ENCODE measurements around the gene PKP3.

Gene PKP3

DNA sequence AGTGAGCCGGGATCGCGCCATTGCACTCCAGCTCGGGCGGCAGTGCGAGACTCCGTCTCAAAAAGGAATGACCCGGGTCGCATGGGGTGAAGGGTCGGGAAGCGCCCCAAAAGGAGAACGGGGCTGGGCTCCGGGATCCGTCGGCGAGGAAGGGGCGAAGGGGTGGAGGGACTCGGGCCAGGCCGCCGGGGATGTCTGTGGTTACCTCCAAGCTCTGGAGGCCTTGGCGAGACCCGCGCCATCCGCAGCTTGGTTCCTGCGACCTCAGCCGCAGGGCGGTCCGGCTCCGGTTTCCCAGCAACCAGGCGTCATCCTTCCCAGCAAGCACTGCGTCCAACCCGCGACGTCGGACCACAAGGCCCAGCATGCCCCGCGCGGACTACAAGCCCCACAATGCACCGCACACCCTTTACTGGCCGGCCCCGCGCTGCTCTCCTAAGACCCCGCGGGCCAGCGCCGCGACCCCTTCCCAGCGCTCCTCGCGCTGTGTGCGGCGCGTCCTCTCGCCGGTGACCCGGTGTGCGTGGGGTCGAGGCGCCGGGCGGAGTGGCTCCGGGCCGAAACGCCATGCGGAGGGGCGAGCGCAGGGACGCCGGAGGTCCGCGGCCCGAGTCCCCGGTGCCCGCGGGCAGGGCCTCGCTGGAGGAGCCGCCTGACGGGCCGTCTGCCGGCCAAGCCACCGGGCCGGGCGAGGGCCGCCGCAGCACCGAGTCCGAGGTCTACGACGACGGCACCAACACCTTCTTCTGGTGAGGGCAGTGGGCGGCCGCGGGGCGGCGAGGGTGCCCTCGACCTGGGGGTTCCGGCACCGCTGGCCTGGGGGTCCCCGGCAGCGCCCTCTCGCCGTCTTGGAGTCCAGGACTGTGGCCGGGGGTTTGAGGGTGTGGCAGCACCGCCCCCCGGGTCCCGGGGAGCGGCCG, 56.1 kb downstream of the PKP3 start, which contains the start of gene PTDSS2:
Gene PTDSS2 (plus strand): TSS at position 391 of the 920 bp plus-strand sequence. CDS start 177 bp downstream, at position 568.
- DNase-seq, result peak; percentile 79

- DNase-seq, result no peak
Measured at GRCh38 chr11:450809-451451, 56.9 kb downstream of the PKP3 start.

GRCh38 chr11:451738-452137, 57.7 kb downstream of the PKP3 start:
- DNase-seq, result no peak

GRCh38 chr11:452203-452744, 58.3 kb downstream of the PKP3 start:
- no peak for DNase-seq

- no peak for DNase-seq
Measured at GRCh38 chr11:452916-453527, 59.0 kb downstream of the PKP3 start.

- no peak for DNase-seq
Measured at GRCh38 chr11:453564-453963, 59.6 kb downstream of the PKP3 start.

GRCh38 chr11:454043-454442, 60.0 kb downstream of the PKP3 start:
- DNase-seq, result no peak

Measured in NCI-H1436 treated with DMSO at 0.1 percent for 48 hours (cell line).